Measurements from ENCODE around the gene GLI3. TPM values are rescaled to one million over a fixed set of nuclear protein-coding genes. Genes with fewer than 3 reads are reported as not detected.

GLI3 gene
- total and polyA plus RNA-seq, 2 experiments from 2014 or later = 15.2 to 27.9 TPM

GRCh38 chr7:42155584-42156290 is 81.3 kb downstream of the GLI3 start:
- Histone ChIP-seq H3K36me3 (no peaks in the 10 kb centered on the region), H3K27ac (peak overlapping the region; percentile 51), H3K27me3 (no peaks in the 10 kb centered on the region), H3K9me3 (ENCODE audit: low read depth) (no peaks in the 10 kb centered on the region), H3K4me3 (no peak overlapping the region), H3K4me1 (ENCODE audit: low read depth) (peaks cover 58% of the 10 kb centered on the region)
- no peak for DNase-seq (ENCODE audit: low read depth in 1 of 2, low spot score in 1 of 2)
- no peak for TF ChIP-seq CTCF (IDR thresholded peaks at IDR 0.05; ENCODE audit: low read depth, low read length)

GRCh38 chr7:42154173-42154572 is 82.8 kb downstream of the GLI3 start:
- peak overlapping the region; percentile 51 for H3K27ac ChIP-seq
- no peaks in the 10 kb centered on the region for H3K36me3 ChIP-seq
- peaks cover 73% of the 10 kb centered on the region for H3K4me1 ChIP-seq (ENCODE audit: low read depth)
- TF ChIP-seq CTCF (IDR thresholded peaks at IDR 0.05; ENCODE audit: low read depth, low read length) = no peak
- DNase-seq (ENCODE audit: low read depth in 1 of 2, low spot score in 1 of 2) = no peak
- H3K9me3 ChIP-seq (ENCODE audit: low read depth) = no peaks in the 10 kb centered on the region
- no peaks in the 10 kb centered on the region for H3K27me3 ChIP-seq
- H3K4me3 ChIP-seq = no peak overlapping the region

- H3K9me3 ChIP-seq (ENCODE audit: low read depth) = no peaks in the 10 kb centered on the region
- no peak overlapping the region for H3K4me3 ChIP-seq
- no peaks in the 10 kb centered on the region for H3K36me3 ChIP-seq
- peak overlapping the region; percentile 85 for H3K27ac ChIP-seq
- peaks cover 77% of the 10 kb centered on the region for H3K4me1 ChIP-seq (ENCODE audit: low read depth)
- H3K27me3 ChIP-seq = no peaks in the 10 kb centered on the region
- peak in 1 of 2 donors; percentile 56 for DNase-seq (ENCODE audit: low read depth in 1 of 2, low spot score in 1 of 2)
- TF ChIP-seq CTCF (IDR thresholded peaks at IDR 0.05; ENCODE audit: low read depth, low read length) = no peak
Observed at GRCh38 chr7:42152329-42153205, 84.4 kb downstream of the GLI3 start.

- TF ChIP-seq CTCF (IDR thresholded peaks at IDR 0.05; ENCODE audit: low read depth, low read length) = no peak
- H3K27ac ChIP-seq = peak overlapping the region; percentile 85
- no peaks in the 10 kb centered on the region for H3K9me3 ChIP-seq (ENCODE audit: low read depth)
- no peaks in the 10 kb centered on the region for H3K36me3 ChIP-seq
- peak overlapping the region; percentile 9 for H3K4me3 ChIP-seq
- H3K27me3 ChIP-seq = no peaks in the 10 kb centered on the region
- peak; percentile 23 to 34 for DNase-seq (ENCODE audit: low read depth in 1 of 2, low spot score in 1 of 2)
- H3K4me1 ChIP-seq (ENCODE audit: low read depth) = peaks cover 73% of the 10 kb centered on the region
Observed at GRCh38 chr7:42151309-42151708, 85.7 kb downstream of the GLI3 start.

GRCh38 chr7:42145539-42145938 is 91.5 kb downstream of the GLI3 start:
- no peak for DNase-seq (ENCODE audit: low read depth in 1 of 2, low spot score in 1 of 2)
- no peak for TF ChIP-seq CTCF (IDR thresholded peaks at IDR 0.05; ENCODE audit: low read depth, low read length)
- no peak overlapping the region for H3K27ac ChIP-seq
- no peaks in the 10 kb centered on the region for H3K36me3 ChIP-seq
- H3K27me3 ChIP-seq = no peaks in the 10 kb centered on the region
- H3K4me3 ChIP-seq = no peak overlapping the region
- no peaks in the 10 kb centered on the region for H3K9me3 ChIP-seq (ENCODE audit: low read depth)
- peaks cover 37% of the 10 kb centered on the region for H3K4me1 ChIP-seq (ENCODE audit: low read depth)
